ENCODE data around the gene STPG4. TPM values are rescaled to one million over a fixed set of nuclear protein-coding genes. Genes with fewer than 3 reads are reported as not detected.
A peak's percentile ranks its signal among the peaks of the same experiment; 100 is the strongest.

STPG4 gene
- total and polyA plus RNA-seq, 8 donors: 0.17 to 1.0 (median 0.33) TPM

- intact Hi-C loops (cut with DNase I): no loop called here
- H3K9me3 ChIP-seq: no peaks in the 10 kb centered on the region
Measured at GRCh38 chr2:47058003-47058931, 96.8 kb downstream of the STPG4 start.

DNA sequence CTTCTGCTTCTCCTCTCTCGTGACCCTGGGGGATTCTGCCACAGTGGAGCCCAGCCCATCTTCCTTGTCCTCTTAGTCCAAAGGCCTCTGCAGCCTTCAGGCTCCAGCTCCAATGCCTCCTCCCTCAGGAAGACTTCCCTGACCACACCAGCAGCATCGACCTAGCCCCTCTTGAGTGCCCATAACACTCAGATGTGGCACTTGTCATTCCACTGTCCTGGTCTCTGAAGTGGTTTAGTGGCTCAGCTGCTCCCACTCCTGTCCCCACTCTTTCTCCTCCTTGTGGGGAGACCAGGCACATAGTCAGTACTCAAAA, 97.5 kb downstream of the STPG4 start:
- no peaks in the 10 kb centered on the region for H3K9me3 ChIP-seq
- peaks cover 0 to 47% of the 10 kb centered on the region in 2 donors for H3K36me3 ChIP-seq
- H3K27ac ChIP-seq: peak overlapping the region; percentile 83 to 88
- ATAC-seq (peak; percentile 11), DNase-seq (no peak)
- H3K4me1 ChIP-seq: peaks cover 29 to 39% of the 10 kb centered on the region in 2 donors
- no peaks in the 10 kb centered on the region for H3K27me3 ChIP-seq
- no peak overlapping the region for H3K4me3 ChIP-seq
- intact Hi-C loops (cut with DNase I): no loop called here
- TF ChIP-seq, protein P1, sequence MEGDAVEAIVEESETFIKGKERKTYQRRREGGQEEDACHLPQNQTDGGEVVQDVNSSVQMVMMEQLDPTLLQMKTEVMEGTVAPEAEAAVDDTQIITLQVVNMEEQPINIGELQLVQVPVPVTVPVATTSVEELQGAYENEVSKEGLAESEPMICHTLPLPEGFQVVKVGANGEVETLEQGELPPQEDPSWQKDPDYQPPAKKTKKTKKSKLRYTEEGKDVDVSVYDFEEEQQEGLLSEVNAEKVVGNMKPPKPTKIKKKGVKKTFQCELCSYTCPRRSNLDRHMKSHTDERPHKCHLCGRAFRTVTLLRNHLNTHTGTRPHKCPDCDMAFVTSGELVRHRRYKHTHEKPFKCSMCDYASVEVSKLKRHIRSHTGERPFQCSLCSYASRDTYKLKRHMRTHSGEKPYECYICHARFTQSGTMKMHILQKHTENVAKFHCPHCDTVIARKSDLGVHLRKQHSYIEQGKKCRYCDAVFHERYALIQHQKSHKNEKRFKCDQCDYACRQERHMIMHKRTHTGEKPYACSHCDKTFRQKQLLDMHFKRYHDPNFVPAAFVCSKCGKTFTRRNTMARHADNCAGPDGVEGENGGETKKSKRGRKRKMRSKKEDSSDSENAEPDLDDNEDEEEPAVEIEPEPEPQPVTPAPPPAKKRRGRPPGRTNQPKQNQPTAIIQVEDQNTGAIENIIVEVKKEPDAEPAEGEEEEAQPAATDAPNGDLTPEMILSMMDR (IDR thresholded peaks at IDR 0.05): no peak

More at GRCh38 chr2:47058003-47058931, 96.8 kb downstream of the STPG4 start:
- DNase-seq: peak in 1 of 4 donors; percentile 73
- ATAC-seq: peak; percentile 67
- Histone ChIP-seq H3K27me3 (no peaks in the 10 kb centered on the region), H3K4me1 (peaks cover 34 to 41% of the 10 kb centered on the region in 2 donors), H3K4me3 (no peak overlapping the region), H3K36me3 (peaks cover 0 to 47% of the 10 kb centered on the region in 2 donors), H3K27ac (peak overlapping the region; percentile 83 to 88)
- TF ChIP-seq, protein P1 (IDR thresholded peaks at IDR 0.05): no peak

- Histone ChIP-seq H3K9me3 (no peaks in the 10 kb centered on the region), H3K27me3 (no peaks in the 10 kb centered on the region), H3K4me1 (peaks cover 29 to 34% of the 10 kb centered on the region in 2 donors), H3K4me3 (no peak overlapping the region), H3K36me3 (peaks cover 0 to 47% of the 10 kb centered on the region in 2 donors), H3K27ac (peak overlapping the region; percentile 83 to 88)
- peak in 2 of 4 donors; percentile 77 to 80 for DNase-seq
- TF ChIP-seq, protein P1 (IDR thresholded peaks at IDR 0.05): no peak
- ATAC-seq: peak; percentile 68
- intact Hi-C loops (cut with DNase I): no loop called here
Measured at GRCh38 chr2:47056868-47057686, 98.0 kb downstream of the STPG4 start.

GRCh38 chr2:47056374-47056773, 98.7 kb downstream of the STPG4 start:
- TF ChIP-seq, protein P1 (IDR thresholded peaks at IDR 0.05): no peak
- intact Hi-C loops (cut with DNase I): no loop called here
- peak; percentile 18 for ATAC-seq

More at GRCh38 chr2:47056374-47056773, 98.7 kb downstream of the STPG4 start:
- Histone ChIP-seq H3K27me3 (no peaks in the 10 kb centered on the region), H3K27ac (peak overlapping the region; percentile 83 to 88), H3K4me1 (peaks cover 29 to 34% of the 10 kb centered on the region in 2 donors), H3K4me3 (no peak overlapping the region), H3K9me3 (no peaks in the 10 kb centered on the region), H3K36me3 (peaks cover 0 to 48% of the 10 kb centered on the region in 2 donors)
- peak in 3 of 4 donors; percentile 58 to 86 (median 74) for DNase-seq

All from left lung (tissue), 10 donors.